ENCODE results near the gene CPNE2. TPM values are rescaled to one million over a fixed set of nuclear protein-coding genes. Genes with fewer than 3 reads are reported as not detected.

CPNE2 gene
- total RNA-seq, 4 donors from 2014 or later = 12.5 to 18.9 (median 14.9) TPM

- no peak for DNase-seq (ENCODE audit: low spot score in 2 of 2)
- no peak for TF ChIP-seq POLR2A (IDR thresholded peaks at IDR 0.05)
- no peak for TF ChIP-seq CTCF (IDR thresholded peaks at IDR 0.05)
- no peak overlapping the region for H3K4me3 ChIP-seq (ENCODE audit: low read depth, poor library complexity, severe bottlenecking)
- intact Hi-C loops (cut with DNase I; ENCODE audit: low total_unique reads) = no loop called here
- 85 to 87% methylated on average over 16 to 17 of the region's 17 CpGs for WGBS, 2 donors
Observed at GRCh38 chr16:57131351-57131970, 39.1 kb downstream of the CPNE2 start.

GRCh38 chr16:57132470-57132869, 40.1 kb downstream of the CPNE2 start:
- intact Hi-C loops (cut with DNase I; ENCODE audit: low total_unique reads) = no loop called here
- no peak overlapping the region for H3K4me3 ChIP-seq (ENCODE audit: low read depth, poor library complexity, severe bottlenecking)
- WGBS, 2 donors = 94 to 100% methylated on average over 1 of the region's 1 CpG
- TF ChIP-seq CTCF (IDR thresholded peaks at IDR 0.05) (no peak), POLR2A (IDR thresholded peaks at IDR 0.05) (no peak)
- DNase-seq (ENCODE audit: low spot score in 2 of 2) = no peak

GRCh38 chr16:57133031-57133430, 40.6 kb downstream of the CPNE2 start:
- WGBS, 2 donors = 71 to 72% methylated on average over 4 of the region's 4 CpGs
- no peak for DNase-seq (ENCODE audit: low spot score in 2 of 2)
- no peak for TF ChIP-seq CTCF (IDR thresholded peaks at IDR 0.05)
- TF ChIP-seq POLR2A (IDR thresholded peaks at IDR 0.05) = no peak
- intact Hi-C loops (cut with DNase I; ENCODE audit: low total_unique reads) = no loop called here
- no peak overlapping the region for H3K4me3 ChIP-seq (ENCODE audit: low read depth, poor library complexity, severe bottlenecking)

GRCh38 chr16:57133886-57134285, 41.5 kb downstream of the CPNE2 start:
- 82 to 84% methylated on average over 3 to 10 of the region's 10 CpGs for WGBS, 2 donors
- H3K4me3 ChIP-seq (ENCODE audit: low read depth, poor library complexity, severe bottlenecking) = no peak overlapping the region
- DNase-seq (ENCODE audit: low spot score in 2 of 2) = peak in 1 of 2 donors; percentile 80
- intact Hi-C loops (cut with DNase I; ENCODE audit: low total_unique reads) = no loop called here
- TF ChIP-seq CTCF (IDR thresholded peaks at IDR 0.05) (no peak), POLR2A (IDR thresholded peaks at IDR 0.05) (no peak)

GRCh38 chr16:57134982-57135381, 42.6 kb downstream of the CPNE2 start:
- intact Hi-C loops (cut with DNase I; ENCODE audit: low total_unique reads) = no loop called here
- DNase-seq (ENCODE audit: low spot score in 2 of 2) = no peak
- 86 to 94% methylated on average over 2 of the region's 2 CpGs for WGBS, 2 donors
- no peak for TF ChIP-seq CTCF (IDR thresholded peaks at IDR 0.05)
- TF ChIP-seq POLR2A (IDR thresholded peaks at IDR 0.05) = no peak
- H3K4me3 ChIP-seq (ENCODE audit: low read depth, poor library complexity, severe bottlenecking) = no peak overlapping the region

GRCh38 chr16:57137043-57137442, 44.7 kb downstream of the CPNE2 start:
- WGBS, 2 donors = 80 to 85% methylated on average over 14 of the region's 14 CpGs
- no peak for TF ChIP-seq CTCF (IDR thresholded peaks at IDR 0.05)
- TF ChIP-seq POLR2A (IDR thresholded peaks at IDR 0.05) = no peak
- intact Hi-C loops (cut with DNase I; ENCODE audit: low total_unique reads) = no loop called here
- DNase-seq (ENCODE audit: low spot score in 2 of 2) = peak in 1 of 2 donors; percentile 82
- H3K4me3 ChIP-seq (ENCODE audit: low read depth, poor library complexity, severe bottlenecking) = no peak overlapping the region

Measured in lower leg skin (tissue), 4 donors.